ENCODE measurements around the gene PLSCR1.

GRCh38 chr3:146468234-146468633 is 76.2 kb downstream of the PLSCR1 start:
- TF ChIP-seq CTCF (IDR thresholded peaks at IDR 0.05) (no peak), EP300 (IDR thresholded peaks at IDR 0.05) (no peak), POLR2AphosphoS5 (IDR thresholded peaks at IDR 0.05) (no peak)

All from sigmoid colon (tissue), 4 donors.